Trophoblast cell (in vitro differentiated cells and primary cell): ENCODE results near the gene QRFP.

Experiments
- DNase-seq, 2 donors: peaks; one replicate each; pipeline ENCODE4 v3.0.0-alpha.2; 2016
- H2AFZ ChIP-seq: 2 replicates; pipeline ENCODE4 v1.6.1; 2013; ENCODE audit warnings: low read length, moderate library complexity, mild to moderate bottlenecking; ENCODE audit not compliant: insufficient read depth, poor library complexity
- H2AK5ac ChIP-seq: 2 replicates; pipeline ENCODE4 v1.6.1; 2013; ENCODE audit warnings: mild to moderate bottlenecking, low read length
- H2BK120ac ChIP-seq: 2 replicates; pipeline ENCODE4 v1.6.1; 2013; ENCODE audit warnings: low read length, mild to moderate bottlenecking, moderate library complexity; ENCODE audit not compliant: insufficient read depth, poor library complexity
- H2BK12ac ChIP-seq: 2 replicates; pipeline ENCODE4 v1.6.1; 2013; ENCODE audit warnings: mild to moderate bottlenecking, low read length, moderate library complexity
- H2BK5ac ChIP-seq: 2 replicates; pipeline ENCODE4 v1.6.1; 2013; ENCODE audit warnings: low read length, low read depth, moderate library complexity, mild to moderate bottlenecking; ENCODE audit not compliant: poor library complexity
- H3K14ac ChIP-seq: 2 replicates; pipeline ENCODE4 v1.6.1; 2013; ENCODE audit warnings: mild to moderate bottlenecking, low read length
- H3K18ac ChIP-seq: 2 replicates; pipeline ENCODE4 v1.6.1; 2013; ENCODE audit warnings: mild to moderate bottlenecking, low read length
- H3K23ac ChIP-seq: 2 replicates; pipeline ENCODE4 v1.6.1; 2013; ENCODE audit warnings: low read length
- H3K27ac ChIP-seq: 2 replicates; pipeline ENCODE4 v1.5.1; 2013; ENCODE audit warnings: low read depth, mild to moderate bottlenecking, inconsistent platforms, low read length, moderate library complexity
- H3K27me3 ChIP-seq: 2 replicates; pipeline ENCODE4 v1.6.1; 2013; ENCODE audit warnings: inconsistent platforms, mild to moderate bottlenecking, low read length, moderate library complexity; ENCODE audit not compliant: insufficient read depth
- H3K36me3 ChIP-seq, 2 experiments: 1 replicate in 1 of 2; 2 replicates in 1 of 2; pipeline ENCODE4 v1.6.1; 2013; ENCODE audit warnings: low read length in 2 of 2, mild to moderate bottlenecking in 2 of 2, moderate library complexity in 1 of 2; ENCODE audit not compliant: insufficient read depth in 2 of 2, control insufficient read depth in 1 of 2
- H3K4ac ChIP-seq: 2 replicates; pipeline ENCODE4 v1.6.1; 2013; ENCODE audit warnings: low read depth, mild to moderate bottlenecking, low read length, moderate library complexity
- H3K4me1 ChIP-seq, 2 experiments: 1 replicate in 1 of 2; 2 replicates in 1 of 2; pipeline ENCODE4 v1.6.1; 2013; ENCODE audit warnings: low read length in 2 of 2, mild to moderate bottlenecking in 2 of 2, moderate library complexity in 1 of 2; ENCODE audit not compliant: insufficient read depth in 2 of 2, control insufficient read depth in 1 of 2
- H3K4me2 ChIP-seq: 2 replicates; pipeline ENCODE4 v1.6.1; 2013; ENCODE audit warnings: inconsistent platforms, mild to moderate bottlenecking, low read length, moderate library complexity
- H3K4me3 ChIP-seq: 2 replicates; pipeline ENCODE4 v1.5.1; 2013; ENCODE audit warnings: mild to moderate bottlenecking, low read depth, low read length, inconsistent platforms
- H3K79me1 ChIP-seq: one replicate; pipeline ENCODE4 v1.6.1; 2013; ENCODE audit warnings: low read length
- H3K79me2 ChIP-seq: 2 replicates; pipeline ENCODE4 v1.6.1; 2013; ENCODE audit warnings: low read length, mild to moderate bottlenecking; ENCODE audit not compliant: control insufficient read depth, insufficient read depth, poor library complexity
- H3K9ac ChIP-seq: 2 replicates; pipeline ENCODE4 v1.6.1; 2013; ENCODE audit warnings: mild to moderate bottlenecking, low read length
- H3K9me3 ChIP-seq: 2 replicates; pipeline ENCODE4 v1.6.1; 2013; ENCODE audit warnings: low read depth, mild to moderate bottlenecking, control low read depth, inconsistent platforms, low read length; ENCODE audit not compliant: insufficient read depth
- H4K12ac ChIP-seq: 2 replicates; pipeline ENCODE4 v1.6.1; 2013; ENCODE audit warnings: low read depth, mild to moderate bottlenecking, low read length, moderate library complexity
- H4K8ac ChIP-seq: 2 replicates; pipeline ENCODE4 v1.6.1; 2013; ENCODE audit warnings: low read depth, mild to moderate bottlenecking, low read length, moderate library complexity
- H4K91ac ChIP-seq: one replicate; pipeline ENCODE4 v1.6.1; 2013; ENCODE audit warnings: low read depth, mild to moderate bottlenecking, low read length, moderate library complexity
- WGBS: extraction: QIAGEN DNeasy Blood & Tissue Kit; methylation state at CpG from one replicate; pipeline ENCODE4 v1.1.7; 2013; ENCODE audit warnings: missing lambda C conversion rate; ENCODE audit not compliant: insufficient read length, insufficient coverage; ENCODE audit errors: extremely low coverage; 5-methylcytosine and 5-hydroxymethylcytosine counted together

Gene QRFP

DNA sequence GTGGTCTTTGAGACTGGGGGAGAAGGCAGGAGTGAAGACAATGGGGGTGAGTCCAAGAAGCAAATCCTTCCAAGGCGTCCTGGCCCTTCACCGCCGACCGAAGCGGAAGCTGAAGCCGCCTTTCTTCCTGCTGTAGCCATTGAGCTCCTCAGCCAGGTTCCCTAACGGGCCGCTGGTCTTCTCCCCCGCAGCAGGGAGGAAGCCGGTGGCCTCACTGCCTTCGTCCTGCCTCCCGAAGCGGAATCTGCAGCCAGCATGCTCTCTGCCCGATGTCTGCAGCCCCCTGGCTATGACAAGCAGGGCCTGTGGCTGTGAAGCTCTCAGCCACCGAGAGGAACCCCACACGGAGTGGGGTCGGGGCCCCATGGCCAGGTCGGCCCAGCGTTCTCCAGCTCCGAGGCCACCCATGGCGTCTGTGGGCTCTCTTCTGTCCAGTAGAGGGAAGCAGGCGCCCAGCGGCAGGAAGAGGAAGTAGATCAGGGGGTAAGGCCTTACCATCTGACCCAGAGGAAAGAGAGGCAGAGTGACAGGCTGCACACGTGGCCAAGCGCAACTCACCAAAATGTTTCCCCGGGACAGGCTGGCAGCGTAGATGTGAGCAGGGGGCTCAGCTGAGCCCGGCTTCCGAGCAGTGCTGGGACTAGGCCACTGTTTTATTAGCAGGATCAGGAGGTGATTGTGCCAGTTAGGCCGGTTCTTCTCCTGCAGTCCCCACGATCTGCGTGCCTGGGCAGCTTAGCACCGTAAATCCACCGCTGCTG lies 3.1 kb downstream of the QRFP start:
- Histone ChIP-seq H2BK12ac (no peak overlapping the region), H3K36me3 (peaks cover 17 to 28% of the 10 kb centered on the region in 2 experiments), H2BK5ac (no peak overlapping the region), H4K8ac (no peak overlapping the region), H3K79me2 (no peaks in the 10 kb centered on the region), H4K91ac (no peak overlapping the region), H3K4me3 (no peak overlapping the region), H3K9me3 (no peaks in the 10 kb centered on the region), H3K9ac (no peak overlapping the region), H3K27ac (no peak overlapping the region), H2AK5ac (no peak overlapping the region), H3K14ac (no peak overlapping the region), H4K12ac (no peak overlapping the region), H3K27me3 (no peaks in the 10 kb centered on the region), H3K4me2 (no peak overlapping the region), H2AFZ (no peak overlapping the region), H3K18ac (no peak overlapping the region), H3K23ac (no peak overlapping the region), H3K4ac (no peak overlapping the region), H3K4me1 (no peaks in the 10 kb centered on the region), H3K79me1 (no peaks in the 10 kb centered on the region), H2BK120ac (no peak overlapping the region)
- no CpG with 5 or more reads among the region's 34 CpGs for WGBS
- DNase-seq = peak in 1 of 2 donors; percentile 26

DNA sequence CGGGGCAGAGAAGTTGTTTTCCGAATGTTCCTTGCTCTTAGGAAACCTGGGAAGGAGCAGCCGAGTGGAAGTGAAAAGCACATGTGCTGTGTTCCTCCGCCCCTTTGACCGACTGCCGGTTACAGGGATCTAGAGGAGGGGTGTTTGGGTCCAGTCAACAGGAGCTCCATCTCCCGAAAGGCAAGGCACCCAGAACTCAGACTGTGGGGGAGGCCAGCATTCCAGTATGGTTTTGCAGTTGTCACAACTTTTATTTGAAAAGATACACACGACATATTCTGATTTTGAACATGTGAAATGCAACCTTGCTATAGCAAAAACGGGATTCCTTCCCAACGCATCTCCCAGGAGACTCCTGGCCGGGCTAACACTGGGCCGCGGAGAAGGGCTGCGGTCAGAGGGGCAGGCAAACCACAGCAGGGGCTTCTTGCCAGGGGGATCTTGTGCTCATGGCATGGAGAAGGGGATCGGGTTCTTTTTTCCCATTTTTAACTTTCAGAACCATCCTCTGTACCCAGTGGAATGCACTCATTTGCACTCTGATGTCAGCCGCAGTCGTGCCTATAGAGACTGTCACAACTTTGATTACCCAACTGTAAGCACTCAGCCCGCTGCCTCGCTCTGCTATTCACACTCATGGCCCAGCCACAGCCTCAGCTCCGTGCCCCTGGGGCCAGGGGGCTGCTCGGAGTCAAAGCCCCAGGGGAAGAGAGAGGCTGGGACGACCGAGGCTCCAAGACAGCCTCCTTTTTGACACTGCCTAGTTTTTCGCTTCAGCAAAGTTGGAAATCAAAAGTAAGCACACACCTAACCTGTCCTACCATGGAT lies 3.9 kb downstream of the QRFP start:
- no peak overlapping the region for H3K27ac ChIP-seq
- H3K27me3 ChIP-seq = no peaks in the 10 kb centered on the region
- no peak overlapping the region for H3K23ac ChIP-seq
- H3K9ac ChIP-seq = no peak overlapping the region
- DNase-seq = no peak
- peaks cover 2% of the 10 kb centered on the region for H3K9me3 ChIP-seq
- H3K36me3 ChIP-seq = peaks cover 25 to 36% of the 10 kb centered on the region in 2 experiments
- no peak overlapping the region for H2BK12ac ChIP-seq
- no peak overlapping the region for H2AK5ac ChIP-seq
- no peaks in the 10 kb centered on the region for H3K79me2 ChIP-seq
- no CpG with 5 or more reads among the region's 24 CpGs for WGBS
- H3K4ac ChIP-seq = no peak overlapping the region
- H2BK5ac ChIP-seq = no peak overlapping the region
- no peak overlapping the region for H3K18ac ChIP-seq
- H2AFZ ChIP-seq = no peak overlapping the region
- H4K12ac ChIP-seq = no peak overlapping the region
- H3K79me1 ChIP-seq = no peaks in the 10 kb centered on the region
- no peak overlapping the region for H4K91ac ChIP-seq
- H3K4me3 ChIP-seq = no peak overlapping the region
- no peak overlapping the region for H4K8ac ChIP-seq
- H3K4me1 ChIP-seq = no peaks in the 10 kb centered on the region
- H3K4me2 ChIP-seq = no peak overlapping the region
- no peak overlapping the region for H2BK120ac ChIP-seq
- no peak overlapping the region for H3K14ac ChIP-seq

DNA sequence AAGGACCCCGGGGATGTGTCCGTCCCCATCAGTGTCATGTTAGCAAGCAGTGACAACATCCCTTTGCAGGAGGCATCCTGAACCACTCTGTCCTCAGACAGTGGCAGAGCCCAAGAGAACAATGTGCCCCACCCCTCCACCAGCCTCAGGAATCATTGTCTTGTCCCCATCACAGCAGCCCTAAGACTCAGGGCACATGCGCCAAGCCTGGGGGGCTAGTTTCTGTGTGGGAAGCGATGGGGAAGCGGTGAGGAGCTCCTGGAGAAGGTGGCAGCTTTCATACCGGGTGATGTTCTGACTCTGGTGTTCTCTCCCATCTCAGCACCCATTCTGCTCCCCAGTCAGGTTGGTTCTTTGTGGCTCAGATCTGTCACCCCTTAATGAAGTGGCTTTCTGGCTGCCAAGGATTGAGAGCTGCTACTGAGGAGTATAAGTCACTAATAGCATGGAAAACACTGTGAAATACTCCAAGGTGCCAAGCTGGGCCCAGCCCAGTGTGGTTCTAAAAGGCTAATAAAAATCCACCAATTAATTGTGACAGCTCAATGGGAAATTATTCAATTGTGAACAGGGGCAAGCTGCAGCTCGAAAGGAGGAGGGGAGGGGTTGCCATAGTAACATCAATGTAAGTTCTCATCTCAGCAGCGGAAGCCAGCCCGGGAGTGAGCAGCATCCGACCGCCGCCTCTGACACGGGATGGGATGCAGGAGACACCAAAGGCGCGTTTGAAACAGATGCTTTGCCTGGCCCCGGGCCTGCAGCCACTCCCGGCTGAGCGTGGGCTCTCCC lies 4.7 kb downstream of the QRFP start:
- Histone ChIP-seq H3K23ac (no peak overlapping the region), H3K27ac (no peak overlapping the region), H3K79me1 (no peaks in the 10 kb centered on the region), H3K27me3 (no peaks in the 10 kb centered on the region), H4K8ac (no peak overlapping the region), H3K9ac (no peak overlapping the region), H3K4me3 (no peak overlapping the region), H3K36me3 (peaks cover 33 to 44% of the 10 kb centered on the region in 2 experiments), H2BK120ac (no peak overlapping the region), H4K91ac (no peak overlapping the region), H2AFZ (no peak overlapping the region), H4K12ac (no peak overlapping the region), H3K4me2 (no peak overlapping the region), H3K9me3 (peaks cover 2% of the 10 kb centered on the region), H3K79me2 (no peaks in the 10 kb centered on the region), H2AK5ac (no peak overlapping the region), H3K14ac (no peak overlapping the region), H3K4me1 (no peaks in the 10 kb centered on the region), H2BK12ac (no peak overlapping the region), H3K4ac (no peak overlapping the region), H2BK5ac (no peak overlapping the region), H3K18ac (no peak overlapping the region)
- WGBS = no CpG with 5 or more reads among the region's 18 CpGs
- DNase-seq = no peak

DNA sequence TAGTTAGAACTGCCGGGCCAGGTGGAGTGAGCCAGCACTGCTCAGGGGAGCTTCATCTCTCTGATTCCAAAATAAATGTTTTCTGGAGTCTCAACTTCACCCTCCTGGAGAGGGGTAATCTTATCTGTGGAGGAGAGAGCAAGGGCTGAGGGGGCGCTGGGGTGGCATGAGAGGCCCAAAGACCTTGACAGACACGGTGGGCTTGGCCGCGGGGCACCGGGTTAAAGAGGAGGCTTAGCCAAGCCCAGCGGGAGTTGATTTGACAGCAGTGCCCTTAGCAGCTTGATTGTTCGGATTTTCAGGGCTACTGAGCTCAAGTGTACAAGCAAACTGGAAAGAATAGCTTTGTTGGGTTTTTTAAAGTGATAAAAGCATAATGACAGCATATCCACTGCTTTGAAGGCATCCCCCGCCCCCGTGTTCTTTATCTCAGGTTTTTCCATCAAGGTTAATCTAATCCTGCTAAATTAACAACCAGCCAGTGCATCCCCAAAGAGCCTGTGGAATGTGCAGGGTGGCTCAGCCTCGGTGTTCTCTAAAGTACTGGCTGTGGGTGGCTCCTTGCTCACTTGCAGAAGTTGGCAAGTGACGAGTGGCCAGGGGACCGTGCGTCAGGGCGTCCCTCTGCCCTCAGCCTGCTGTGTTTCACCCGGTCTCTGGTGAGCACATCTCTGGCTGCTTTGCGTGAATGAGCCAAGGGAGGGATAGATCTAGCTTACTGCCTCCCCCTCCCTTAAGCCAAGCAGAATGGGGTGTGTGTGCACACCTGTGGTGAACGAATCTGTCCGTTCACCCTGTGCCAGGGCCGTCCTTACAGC lies 5.5 kb downstream of the QRFP start:
- Histone ChIP-seq H3K4me2 (no peak overlapping the region), H3K36me3 (peaks cover 41 to 52% of the 10 kb centered on the region in 2 experiments), H2AK5ac (no peak overlapping the region), H3K23ac (no peak overlapping the region), H4K8ac (no peak overlapping the region), H4K12ac (no peak overlapping the region), H4K91ac (no peak overlapping the region), H3K9ac (no peak overlapping the region), H2BK12ac (no peak overlapping the region), H3K4me3 (no peak overlapping the region), H2BK5ac (no peak overlapping the region), H3K9me3 (peaks cover 2% of the 10 kb centered on the region), H3K27me3 (no peaks in the 10 kb centered on the region), H2AFZ (no peak overlapping the region), H3K18ac (no peak overlapping the region), H3K79me1 (peaks cover 3% of the 10 kb centered on the region), H3K27ac (no peak overlapping the region), H3K79me2 (no peaks in the 10 kb centered on the region), H3K4me1 (peaks cover 0 to under 1% of the 10 kb centered on the region in 2 experiments), H2BK120ac (no peak overlapping the region), H3K4ac (no peak overlapping the region), H3K14ac (no peak overlapping the region)
- no CpG with 5 or more reads among the region's 20 CpGs for WGBS
- DNase-seq = no peak
